DND-41 (cell line): ENCODE measurements around the gene PHF24.

Experiments used
- ATAC-seq: fragments of 200-7000 bp; cut with Tn5 transposase; 3 replicates; pipeline ENCODE4 v1.9.1; 2021; ENCODE audit warnings: low read depth; ENCODE audit not compliant: insufficient read depth
- DNase-seq: peaks from one replicate; pipeline ENCODE4 v3.0.0-alpha.2; 2020
- H2AFZ ChIP-seq: 2 replicates; pipeline ENCODE4 v1.6.0; 2012; ENCODE audit warnings: low read depth, low read length
- H3K27ac ChIP-seq: 2 replicates; pipeline ENCODE4 v1.5.1; 2012; ENCODE audit warnings: low read length, inconsistent platforms
- H3K27me3 ChIP-seq: fragments of 200-600 bp; sonication (generic); 2 replicates; pipeline ENCODE4 v1.6.0; 2012; ENCODE audit warnings: low read length, mild to moderate bottlenecking, inconsistent platforms; ENCODE audit not compliant: insufficient read depth, poor library complexity
- H3K36me3 ChIP-seq: 2 replicates; pipeline ENCODE4 v1.5.1; 2012; ENCODE audit warnings: low read length, inconsistent platforms; ENCODE audit not compliant: insufficient read depth
- H3K4me1 ChIP-seq: 2 replicates; pipeline ENCODE4 v1.5.1; 2012; ENCODE audit warnings: mild to moderate bottlenecking, low read length; ENCODE audit not compliant: insufficient read depth
- H3K4me2 ChIP-seq: 2 replicates; pipeline ENCODE4 v1.6.0; 2012; ENCODE audit warnings: mild to moderate bottlenecking, moderate library complexity, low read length, inconsistent platforms; ENCODE audit not compliant: insufficient read depth
- H3K4me3 ChIP-seq, 2 experiments: fragments of 200-600 bp in 1 of 2; shearing (Covaris generic) in 1 of 2; 2 replicates each; pipeline ENCODE4 v1.5.1; 2012 to 2016; ENCODE audit warnings: inconsistent platforms in 2 of 2, low read length in 2 of 2, mild to moderate bottlenecking in 2 of 2, low read depth in 1 of 2, moderate library complexity in 1 of 2
- H3K79me2 ChIP-seq: 2 replicates; pipeline ENCODE4 v1.6.0; 2012; ENCODE audit warnings: low read length, inconsistent platforms; ENCODE audit not compliant: insufficient read depth
- H3K9ac ChIP-seq: 2 replicates; pipeline ENCODE4 v1.6.0; 2012; ENCODE audit warnings: low read depth, mild to moderate bottlenecking, inconsistent platforms, low read length, moderate library complexity
- H3K9me3 ChIP-seq: 2 replicates; pipeline ENCODE4 v1.5.1; 2012; ENCODE audit warnings: low read length, moderate library complexity, mild to moderate bottlenecking, inconsistent platforms; ENCODE audit not compliant: insufficient read depth, severe bottlenecking
- H4K20me1 ChIP-seq: 2 replicates; pipeline ENCODE4 v1.6.0; 2012; ENCODE audit warnings: low read length; ENCODE audit not compliant: insufficient read depth
- EZH2 ChIP-seq: IDR thresholded peaks from 3 replicates; pipeline ENCODE4 v1.6.1; 2012; ENCODE audit warnings: borderline replicate concordance, low read depth, mild to moderate bottlenecking, moderate library complexity, low read length, inconsistent platforms; ENCODE audit not compliant: severe bottlenecking
- TF ChIP-seq, protein P1 (sequence below): IDR thresholded peaks from 2 replicates; pipeline ENCODE4 v1.5.1; 2012; ENCODE audit warnings: borderline replicate concordance, low read length, moderate library complexity, mild to moderate bottlenecking; ENCODE audit not compliant: poor library complexity, severe bottlenecking; ENCODE audit errors: extremely low read depth

PHF24 gene

DNA sequence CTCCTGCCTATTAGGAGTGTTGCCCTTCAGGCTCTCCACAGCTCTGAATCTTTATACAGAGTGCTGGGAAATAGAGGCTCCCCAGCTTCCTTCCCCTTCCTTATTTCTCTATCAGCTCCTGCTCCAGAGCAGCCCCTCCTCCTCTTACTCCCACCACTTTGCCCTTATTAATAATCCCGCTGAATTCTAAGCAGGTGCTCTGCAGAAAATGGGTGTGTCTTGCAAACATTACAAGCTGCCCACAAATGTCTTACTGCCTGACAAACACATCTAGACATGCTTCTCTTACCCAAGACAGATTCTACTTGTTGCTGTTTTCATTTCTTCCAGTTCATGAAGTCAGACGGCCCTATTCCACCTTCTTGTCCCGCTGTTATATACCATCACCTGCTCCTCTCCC is 6.4 kb downstream of the PHF24 start:
- no peak for DNase-seq
- no peak overlapping the region for H3K4me3 ChIP-seq
- no peak overlapping the region for H2AFZ ChIP-seq
- no peaks in the 10 kb centered on the region for H3K9me3 ChIP-seq
- no peak overlapping the region for H3K27ac ChIP-seq
- ATAC-seq, result no peak
- H3K79me2 ChIP-seq, result no peaks in the 10 kb centered on the region
- H3K36me3 ChIP-seq, result no peaks in the 10 kb centered on the region
- no peaks in the 10 kb centered on the region for H3K4me1 ChIP-seq
- no peaks in the 10 kb centered on the region for H4K20me1 ChIP-seq
- no peak overlapping the region for H3K9ac ChIP-seq
- H3K27me3 ChIP-seq, result peaks cover 7% of the 10 kb centered on the region
- TF ChIP-seq EZH2, result no peak
- TF ChIP-seq, protein P1, sequence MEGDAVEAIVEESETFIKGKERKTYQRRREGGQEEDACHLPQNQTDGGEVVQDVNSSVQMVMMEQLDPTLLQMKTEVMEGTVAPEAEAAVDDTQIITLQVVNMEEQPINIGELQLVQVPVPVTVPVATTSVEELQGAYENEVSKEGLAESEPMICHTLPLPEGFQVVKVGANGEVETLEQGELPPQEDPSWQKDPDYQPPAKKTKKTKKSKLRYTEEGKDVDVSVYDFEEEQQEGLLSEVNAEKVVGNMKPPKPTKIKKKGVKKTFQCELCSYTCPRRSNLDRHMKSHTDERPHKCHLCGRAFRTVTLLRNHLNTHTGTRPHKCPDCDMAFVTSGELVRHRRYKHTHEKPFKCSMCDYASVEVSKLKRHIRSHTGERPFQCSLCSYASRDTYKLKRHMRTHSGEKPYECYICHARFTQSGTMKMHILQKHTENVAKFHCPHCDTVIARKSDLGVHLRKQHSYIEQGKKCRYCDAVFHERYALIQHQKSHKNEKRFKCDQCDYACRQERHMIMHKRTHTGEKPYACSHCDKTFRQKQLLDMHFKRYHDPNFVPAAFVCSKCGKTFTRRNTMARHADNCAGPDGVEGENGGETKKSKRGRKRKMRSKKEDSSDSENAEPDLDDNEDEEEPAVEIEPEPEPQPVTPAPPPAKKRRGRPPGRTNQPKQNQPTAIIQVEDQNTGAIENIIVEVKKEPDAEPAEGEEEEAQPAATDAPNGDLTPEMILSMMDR, result no peak
- no peak overlapping the region for H3K4me2 ChIP-seq

DNA sequence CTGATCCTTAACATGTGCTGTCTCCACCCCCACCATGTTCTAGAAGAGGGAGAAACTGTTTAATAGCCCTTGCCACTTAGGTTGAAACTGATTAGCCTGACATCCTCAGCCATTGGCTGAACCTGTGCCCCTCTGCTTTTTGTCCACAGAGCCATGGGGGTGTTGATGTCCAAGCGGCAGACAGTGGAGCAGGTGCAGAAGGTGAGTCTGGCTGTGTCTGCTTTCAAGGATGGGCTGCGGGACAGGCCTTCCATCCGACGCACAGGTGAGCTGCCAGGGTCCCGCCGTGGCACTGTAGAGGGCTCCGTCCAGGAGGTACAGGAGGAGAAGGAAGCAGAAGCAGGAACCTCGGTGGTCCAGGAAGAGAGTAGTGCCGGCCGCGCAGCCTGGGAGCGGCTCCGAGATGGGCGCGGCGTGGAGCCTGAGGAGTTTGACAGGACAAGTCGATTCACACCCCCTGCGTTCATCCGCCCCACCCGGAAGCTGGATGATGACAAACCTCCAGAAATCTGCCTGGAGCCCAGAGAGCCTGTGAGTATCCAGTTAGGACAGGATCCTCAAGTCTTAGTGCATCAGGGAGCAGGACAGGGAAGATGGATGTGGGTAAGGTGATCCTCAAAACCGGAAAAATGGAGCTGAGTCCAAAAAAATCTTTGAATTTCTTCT is 13.2 kb downstream of the PHF24 start:
- ATAC-seq, result no peak
- Histone ChIP-seq H3K9ac (no peak overlapping the region), H2AFZ (no peak overlapping the region), H3K9me3 (no peaks in the 10 kb centered on the region), H3K36me3 (no peaks in the 10 kb centered on the region), H4K20me1 (no peaks in the 10 kb centered on the region), H3K4me2 (no peak overlapping the region), H3K79me2 (no peaks in the 10 kb centered on the region), H3K4me1 (no peaks in the 10 kb centered on the region), H3K27ac (no peak overlapping the region), H3K4me3 (no peak overlapping the region), H3K27me3 (peaks cover 7% of the 10 kb centered on the region)
- DNase-seq, result no peak
- TF ChIP-seq, protein P1, result no peak
- no peak for TF ChIP-seq EZH2

DNA sequence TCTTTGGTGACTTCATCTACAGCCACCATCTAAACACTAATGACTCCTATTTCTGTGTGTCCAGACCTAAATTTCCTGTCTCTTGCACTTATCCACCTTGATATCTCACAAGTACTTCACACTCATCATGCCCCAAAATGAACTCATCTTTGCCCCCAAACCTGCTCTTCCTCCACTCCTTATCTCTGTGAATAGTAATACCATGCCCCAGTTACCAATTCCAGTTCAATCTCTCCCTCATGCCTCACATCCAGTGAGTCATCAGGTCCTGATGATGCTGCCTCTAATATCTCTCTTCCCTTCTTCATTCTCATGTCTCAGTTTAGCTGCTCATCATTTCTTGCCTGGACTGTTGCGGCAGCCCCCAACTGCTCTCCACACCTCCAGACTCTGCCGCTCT is 16.6 kb downstream of the PHF24 start:
- no peak for ATAC-seq
- Histone ChIP-seq H3K4me2 (no peak overlapping the region), H3K9me3 (no peaks in the 10 kb centered on the region)

More for the DNA sequence above, 16.6 kb downstream of the PHF24 start:
- H2AFZ ChIP-seq, result no peak overlapping the region
- H3K9ac ChIP-seq, result no peak overlapping the region
- no peaks in the 10 kb centered on the region for H3K79me2 ChIP-seq
- no peaks in the 10 kb centered on the region for H3K4me1 ChIP-seq
- H3K27ac ChIP-seq, result no peak overlapping the region
- no peaks in the 10 kb centered on the region for H3K36me3 ChIP-seq
- TF ChIP-seq, protein P1, result no peak
- no peak for TF ChIP-seq EZH2
- no peak for DNase-seq
- no peaks in the 10 kb centered on the region for H3K27me3 ChIP-seq
- H3K4me3 ChIP-seq, result no peak overlapping the region
- no peaks in the 10 kb centered on the region for H4K20me1 ChIP-seq
